Gastrocnemius medialis (tissue), 4 donors: ENCODE data around the gene ALPI. TPM values are rescaled to one million over a fixed set of nuclear protein-coding genes. Genes with fewer than 3 reads are reported as not detected.

ENCODE experiments used
- ATAC-seq, 2 donors: fragments of 150-250 bp; one replicate each; pipeline ENCODE4 v1.9.1; 2016
- DNase-seq, 2 donors: peaks; one replicate each; pipeline ENCODE4 v3.0.0-alpha.2; 2019
- H3K27ac ChIP-seq, 4 donors: fragments of 200-600 bp; sonication (generic); 1 replicate in 1 of 4; 2 replicates in 3 of 4; pipeline ENCODE4 v1.5.1; 2016 to 2018; ENCODE audit warnings: mild to moderate bottlenecking in 2 of 4, moderate library complexity in 1 of 4
- H3K27me3 ChIP-seq, 3 donors: fragments of 200-600 bp; sonication (generic) in 2 of 3; 1 replicate in 1 of 3; 2 replicates in 2 of 3; pipeline versions ENCODE4 v1.5.1 to v1.6.0; 2016 to 2019; ENCODE audit warnings: mild to moderate bottlenecking in 1 of 3, moderate library complexity in 1 of 3
- H3K36me3 ChIP-seq, 2 donors: fragments of 200-600 bp; sonication (generic) in 1 of 2; one replicate each; pipeline ENCODE4 v1.5.1; 2017 to 2018
- H3K4me1 ChIP-seq, 2 donors: fragments of 200-600 bp; sonication (generic) in 1 of 2; one replicate each; pipeline ENCODE4 v1.5.1; 2016 to 2017; ENCODE audit warnings: mild to moderate bottlenecking in 2 of 2
- H3K4me3 ChIP-seq, 4 donors: fragments of 200-600 bp; sonication (generic) in 3 of 4; 1 replicate in 1 of 4; 2 replicates in 3 of 4; pipeline ENCODE4 v1.5.1; 2016 to 2019; ENCODE audit warnings: mild to moderate bottlenecking in 2 of 4
- H3K9me3 ChIP-seq, 3 donors: fragments of 200-600 bp; sonication (generic) in 2 of 3; 1 replicate in 1 of 3; 2 replicates in 2 of 3; pipeline ENCODE4 v1.5.1; 2016 to 2019
- POLR2A ChIP-seq, 2 donors: fragments of 450-650 bp; IDR thresholded peaks; one replicate each; pipeline ENCODE4 v1.6.1; 2017; ENCODE audit warnings: antibody characterized with exemption in 2 of 2, mild to moderate bottlenecking in 2 of 2, moderate library complexity in 2 of 2
- in situ Hi-C, 4 donors: fragments of 200-750 bp; cut with MboI; loops; one replicate each; pipeline versions ENCODE4 v1.15.0 to v1.8.0; 2017; ENCODE audit warnings: low sequenced_read_pairs in 4 of 4
- intact Hi-C: fragments of 100-400 bp; cut with DNase I; formaldehyde crosslinking; loops from one replicate; pipeline ENCODE4 v1.15.1; 2023; ENCODE audit warnings: low total_unique reads
- total RNA-seq, 4 donors: library from RNA; depleted of rRNA; stranded (reverse); fragments of >200 nt; gene quantifications; one replicate each; pipeline versions ENCODE4 v1.1.0 to v1.2.3, GENCODE V29; 2016
- TF ChIP-seq, protein P1 (sequence below), 5 experiments: fragments of 450-650 bp in 3 of 5; fragments of 200-600 bp in 2 of 5; sonication (generic) in 2 of 5; IDR thresholded peaks in 4 of 5; conservative IDR thresholded peaks in 1 of 5; 1 replicate in 4 of 5; 2 replicates in 1 of 5; pipeline ENCODE4 v1.5.1; 2016 to 2019; ENCODE audit warnings: antibody characterized with exemption in 5 of 5, mild to moderate bottlenecking in 3 of 5, moderate library complexity in 3 of 5

Gene ALPI
- total RNA-seq, 4 donors from 2014 or later = not detected

GRCh38 chr2:232410238-232410900 is 45.6 kb upstream of the ALPI start:
- intact Hi-C loops (no loop called here), in situ Hi-C loops (no loop called here)
- H3K27me3 ChIP-seq = peaks cover 0 to 5% (median 0%) of the 10 kb centered on the region in 3 donors
- H3K4me1 ChIP-seq = no peaks in the 10 kb centered on the region
- no peaks in the 10 kb centered on the region for H3K36me3 ChIP-seq
- no peak for TF ChIP-seq POLR2A (IDR thresholded peaks at IDR 0.05)
- TF ChIP-seq, protein P1, sequence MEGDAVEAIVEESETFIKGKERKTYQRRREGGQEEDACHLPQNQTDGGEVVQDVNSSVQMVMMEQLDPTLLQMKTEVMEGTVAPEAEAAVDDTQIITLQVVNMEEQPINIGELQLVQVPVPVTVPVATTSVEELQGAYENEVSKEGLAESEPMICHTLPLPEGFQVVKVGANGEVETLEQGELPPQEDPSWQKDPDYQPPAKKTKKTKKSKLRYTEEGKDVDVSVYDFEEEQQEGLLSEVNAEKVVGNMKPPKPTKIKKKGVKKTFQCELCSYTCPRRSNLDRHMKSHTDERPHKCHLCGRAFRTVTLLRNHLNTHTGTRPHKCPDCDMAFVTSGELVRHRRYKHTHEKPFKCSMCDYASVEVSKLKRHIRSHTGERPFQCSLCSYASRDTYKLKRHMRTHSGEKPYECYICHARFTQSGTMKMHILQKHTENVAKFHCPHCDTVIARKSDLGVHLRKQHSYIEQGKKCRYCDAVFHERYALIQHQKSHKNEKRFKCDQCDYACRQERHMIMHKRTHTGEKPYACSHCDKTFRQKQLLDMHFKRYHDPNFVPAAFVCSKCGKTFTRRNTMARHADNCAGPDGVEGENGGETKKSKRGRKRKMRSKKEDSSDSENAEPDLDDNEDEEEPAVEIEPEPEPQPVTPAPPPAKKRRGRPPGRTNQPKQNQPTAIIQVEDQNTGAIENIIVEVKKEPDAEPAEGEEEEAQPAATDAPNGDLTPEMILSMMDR (IDR thresholded peaks at IDR 0.05 in 4 of 5, conservative IDR thresholded peaks at IDR 0.05 in 1 of 5) = no peak
- H3K4me3 ChIP-seq = no peak overlapping the region
- ATAC-seq (no peak), DNase-seq (no peak)
- no peaks in the 10 kb centered on the region for H3K9me3 ChIP-seq
- H3K27ac ChIP-seq = no peak overlapping the region

DNA sequence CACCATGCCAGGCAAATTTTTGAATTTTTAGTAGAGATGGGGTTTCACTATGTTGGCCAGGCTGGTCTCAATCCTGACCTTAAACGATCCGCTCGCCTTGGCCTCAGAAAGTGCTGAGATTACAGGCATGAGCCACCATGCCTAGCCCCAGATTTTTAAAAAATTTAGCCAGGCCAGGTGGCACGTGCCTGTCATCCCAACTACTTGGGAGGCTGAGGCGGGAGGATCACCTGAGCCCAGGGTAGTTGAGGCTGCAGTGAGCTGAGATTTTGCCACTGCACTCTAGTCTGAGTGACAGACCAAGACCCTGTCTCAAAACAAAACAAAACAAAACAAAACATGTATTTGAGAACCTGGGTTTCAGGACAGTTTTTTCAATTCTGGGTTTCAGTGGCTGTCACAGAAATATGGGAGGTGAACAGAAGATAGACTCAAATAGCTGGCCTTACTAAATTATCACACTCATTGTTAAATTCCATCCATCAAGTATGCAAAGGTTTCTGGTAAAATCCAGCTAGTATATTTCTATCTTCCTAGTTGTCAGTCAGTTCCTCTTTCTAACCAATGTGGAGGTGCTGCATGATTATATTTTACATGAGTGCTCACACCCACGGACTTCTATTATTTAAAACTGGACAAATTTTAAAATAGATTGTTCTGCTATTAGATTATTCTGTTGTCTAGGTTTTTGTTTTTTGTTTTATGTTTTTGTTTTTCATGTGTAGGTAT is 43.9 kb upstream of the ALPI start:
- intact Hi-C loops = no loop called here
- H3K36me3 ChIP-seq = no peaks in the 10 kb centered on the region
- in situ Hi-C loops = no loop called here
- H3K27me3 ChIP-seq = peaks cover 5 to 9% (median 6%) of the 10 kb centered on the region in 3 donors
- no peak for TF ChIP-seq POLR2A (IDR thresholded peaks at IDR 0.05)
- TF ChIP-seq, protein P1 (IDR thresholded peaks at IDR 0.05 in 4 of 5, conservative IDR thresholded peaks at IDR 0.05 in 1 of 5) = no peak
- no peak overlapping the region for H3K4me3 ChIP-seq
- ATAC-seq (no peak), DNase-seq (no peak)
- H3K9me3 ChIP-seq = no peaks in the 10 kb centered on the region
- H3K27ac ChIP-seq = no peak overlapping the region
- H3K4me1 ChIP-seq = no peaks in the 10 kb centered on the region

- ATAC-seq = no peak
- no peak for DNase-seq
- intact Hi-C loops (no loop called here), in situ Hi-C loops (no loop called here)
- Histone ChIP-seq H3K27ac (no peak overlapping the region), H3K9me3 (no peaks in the 10 kb centered on the region), H3K36me3 (no peaks in the 10 kb centered on the region), H3K4me3 (no peak overlapping the region), H3K27me3 (peaks cover 7 to 15% (median 10%) of the 10 kb centered on the region in 3 donors), H3K4me1 (no peaks in the 10 kb centered on the region)
- TF ChIP-seq, protein P1 (IDR thresholded peaks at IDR 0.05 in 4 of 5, conservative IDR thresholded peaks at IDR 0.05 in 1 of 5) = no peak
- TF ChIP-seq POLR2A (IDR thresholded peaks at IDR 0.05) = no peak
Observed at GRCh38 chr2:232412986-232413385, 43.0 kb upstream of the ALPI start.

DNA sequence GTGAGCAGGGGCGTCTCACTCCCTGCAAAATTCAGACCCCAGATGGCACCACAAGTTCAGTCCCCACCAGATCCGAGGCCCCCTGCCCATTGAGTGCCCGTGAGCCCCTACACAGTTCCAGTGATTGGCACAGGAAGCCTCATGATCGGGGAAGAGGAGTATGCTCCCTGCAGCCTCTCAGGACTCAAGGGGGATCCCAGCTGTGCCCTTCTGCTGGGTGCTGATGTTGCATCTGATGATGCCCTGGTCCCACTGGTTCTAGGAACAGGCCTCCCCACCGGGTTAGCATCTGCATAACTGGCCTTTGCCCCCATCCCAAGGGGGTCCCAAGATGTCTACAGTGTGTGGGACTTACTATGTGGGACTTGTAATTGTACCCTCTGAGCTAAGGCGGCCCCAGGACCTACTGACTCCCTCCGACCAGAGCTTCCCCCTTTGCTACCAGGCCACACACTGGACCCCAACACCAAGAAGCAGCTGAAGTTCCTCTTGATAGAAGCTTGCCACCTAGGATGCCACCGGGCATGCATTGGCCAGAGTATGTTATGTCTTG is 40.7 kb upstream of the ALPI start:
- Histone ChIP-seq H3K4me3 (no peak overlapping the region), H3K4me1 (peaks cover 0 to 9% of the 10 kb centered on the region in 2 donors), H3K36me3 (no peaks in the 10 kb centered on the region), H3K9me3 (no peaks in the 10 kb centered on the region), H3K27ac (no peak overlapping the region), H3K27me3 (peaks cover 27 to 37% (median 29%) of the 10 kb centered on the region in 3 donors)
- ATAC-seq = no peak
- no peak for TF ChIP-seq POLR2A (IDR thresholded peaks at IDR 0.05)
- TF ChIP-seq, protein P1 (IDR thresholded peaks at IDR 0.05 in 4 of 5, conservative IDR thresholded peaks at IDR 0.05 in 1 of 5) = no peak
- intact Hi-C loops = no loop called here
- in situ Hi-C loops = no loop called here
- DNase-seq = no peak
